Parathyroid adenoma (tissue), 2 donors: ENCODE measurements around the gene MINDY4.
"Not testable (repeated sequence)": the region's sequence is repeated elsewhere in the genome, so short reads cannot be mapped to it uniquely, and the experiment has no call there.

ENCODE experiments used
- H2AFZ ChIP-seq: fragments of 300-600 bp; sonication (generic); one replicate; pipeline ENCODE4 v1.7.0; 2017; ENCODE audit warnings: antibody characterized with exemption, mild to moderate bottlenecking
- H3K27ac ChIP-seq: fragments of 300-600 bp; sonication (generic); one replicate; pipeline ENCODE4 v1.7.0; 2017
- H3K27me3 ChIP-seq: fragments of 300-600 bp; sonication (generic); one replicate; pipeline ENCODE4 v1.7.0; 2017; ENCODE audit warnings: low read length; ENCODE audit not compliant: control insufficient read depth, insufficient read depth
- H3K36me3 ChIP-seq: fragments of 300-600 bp; sonication (generic); one replicate; pipeline ENCODE4 v1.7.0; 2017; ENCODE audit warnings: low read length; ENCODE audit not compliant: control insufficient read depth, insufficient read depth
- H3K4me1 ChIP-seq: fragments of 300-600 bp; sonication (generic); one replicate; pipeline ENCODE4 v1.7.0; 2017; ENCODE audit warnings: control low read depth
- H3K4me2 ChIP-seq: fragments of 300-600 bp; sonication (generic); one replicate; pipeline ENCODE4 v1.7.0; 2017; ENCODE audit warnings: low read length
- H3K4me3 ChIP-seq: fragments of 300-600 bp; sonication (generic); one replicate; pipeline ENCODE4 v1.7.0; 2017; ENCODE audit warnings: low read depth, low read length
- H3K79me2 ChIP-seq: fragments of 300-600 bp; sonication (generic); one replicate; pipeline ENCODE4 v1.7.0; 2017; ENCODE audit warnings: control low read depth
- H3K9ac ChIP-seq: fragments of 300-600 bp; sonication (generic); one replicate; pipeline ENCODE4 v1.7.0; 2017; ENCODE audit warnings: mild to moderate bottlenecking
- H3K9me3 ChIP-seq: fragments of 300-600 bp; sonication (generic); one replicate; pipeline ENCODE4 v1.7.0; 2017; ENCODE audit warnings: low read length; ENCODE audit not compliant: control insufficient read depth
- TF ChIP-seq, protein P1 (sequence below): fragments of 300-600 bp; sonication (generic); IDR thresholded peaks from one replicate; pipeline ENCODE4 v1.7.0; 2017; ENCODE audit warnings: antibody characterized with exemption, mild to moderate bottlenecking
- donor health status: primary hyperparathyroidism.

MINDY4 gene

GRCh38 chr7:30826181-30826580 lies 55.0 kb downstream of the MINDY4 start:
- no peak overlapping the region for H3K4me2 ChIP-seq
- H3K27ac ChIP-seq = no peak overlapping the region
- no peaks in the 10 kb centered on the region for H3K27me3 ChIP-seq
- TF ChIP-seq, protein P1, sequence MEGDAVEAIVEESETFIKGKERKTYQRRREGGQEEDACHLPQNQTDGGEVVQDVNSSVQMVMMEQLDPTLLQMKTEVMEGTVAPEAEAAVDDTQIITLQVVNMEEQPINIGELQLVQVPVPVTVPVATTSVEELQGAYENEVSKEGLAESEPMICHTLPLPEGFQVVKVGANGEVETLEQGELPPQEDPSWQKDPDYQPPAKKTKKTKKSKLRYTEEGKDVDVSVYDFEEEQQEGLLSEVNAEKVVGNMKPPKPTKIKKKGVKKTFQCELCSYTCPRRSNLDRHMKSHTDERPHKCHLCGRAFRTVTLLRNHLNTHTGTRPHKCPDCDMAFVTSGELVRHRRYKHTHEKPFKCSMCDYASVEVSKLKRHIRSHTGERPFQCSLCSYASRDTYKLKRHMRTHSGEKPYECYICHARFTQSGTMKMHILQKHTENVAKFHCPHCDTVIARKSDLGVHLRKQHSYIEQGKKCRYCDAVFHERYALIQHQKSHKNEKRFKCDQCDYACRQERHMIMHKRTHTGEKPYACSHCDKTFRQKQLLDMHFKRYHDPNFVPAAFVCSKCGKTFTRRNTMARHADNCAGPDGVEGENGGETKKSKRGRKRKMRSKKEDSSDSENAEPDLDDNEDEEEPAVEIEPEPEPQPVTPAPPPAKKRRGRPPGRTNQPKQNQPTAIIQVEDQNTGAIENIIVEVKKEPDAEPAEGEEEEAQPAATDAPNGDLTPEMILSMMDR = no peak
- H3K79me2 ChIP-seq = peaks cover 2% of the 10 kb centered on the region
- no peaks in the 10 kb centered on the region for H3K4me1 ChIP-seq
- H3K4me3 ChIP-seq = no peak overlapping the region
- no peaks in the 10 kb centered on the region for H3K9me3 ChIP-seq
- no peak overlapping the region for H2AFZ ChIP-seq
- no peak overlapping the region for H3K9ac ChIP-seq
- H3K36me3 ChIP-seq = no peaks in the 10 kb centered on the region

- no peaks in the 10 kb centered on the region for H3K36me3 ChIP-seq
- TF ChIP-seq, protein P1 = no peak
- no peaks in the 10 kb centered on the region for H3K27me3 ChIP-seq
Observed at GRCh38 chr7:30828591-30828990, 57.4 kb downstream of the MINDY4 start.

GRCh38 chr7:30829471-30829870 lies 58.3 kb downstream of the MINDY4 start:
- no peaks in the 10 kb centered on the region for H3K4me1 ChIP-seq
- no peaks in the 10 kb centered on the region for H3K9me3 ChIP-seq
- H3K36me3 ChIP-seq = no peaks in the 10 kb centered on the region
- H3K79me2 ChIP-seq = no peaks in the 10 kb centered on the region
- no peak overlapping the region for H3K4me2 ChIP-seq
- no peak overlapping the region for H2AFZ ChIP-seq
- TF ChIP-seq, protein P1 = no peak
- no peak overlapping the region for H3K27ac ChIP-seq
- no peak overlapping the region for H3K4me3 ChIP-seq
- no peak overlapping the region for H3K9ac ChIP-seq
- no peaks in the 10 kb centered on the region for H3K27me3 ChIP-seq

More at GRCh38 chr7:30828591-30828990, 57.4 kb downstream of the MINDY4 start:
- Histone ChIP-seq H3K9ac (no peak overlapping the region), H3K4me3 (no peak overlapping the region), H3K27ac (no peak overlapping the region), H3K9me3 (no peaks in the 10 kb centered on the region), H3K4me1 (no peaks in the 10 kb centered on the region), H2AFZ (no peak overlapping the region), H3K4me2 (no peak overlapping the region), H3K79me2 (no peaks in the 10 kb centered on the region)

DNA sequence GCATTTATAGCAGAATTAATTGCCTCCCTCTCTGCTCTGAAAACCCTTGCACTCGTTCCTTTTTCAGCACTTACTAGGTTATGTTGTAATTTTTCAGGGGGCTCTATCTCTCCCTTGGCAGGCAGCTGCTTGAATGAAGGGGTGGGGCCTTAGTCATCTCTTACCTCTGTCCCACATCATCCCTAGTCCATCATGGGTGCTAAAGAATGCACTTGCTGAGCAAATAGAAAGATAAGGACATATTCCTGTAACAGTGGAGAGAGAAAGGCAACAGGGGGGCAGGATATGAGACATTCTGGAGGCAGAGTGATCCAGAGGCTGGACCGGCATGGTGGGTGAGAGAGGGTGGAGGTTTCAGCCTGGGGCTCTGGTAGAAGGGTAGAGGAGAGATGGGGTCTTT lies 60.0 kb downstream of the MINDY4 start:
- Histone ChIP-seq H3K4me1 (no peaks in the 10 kb centered on the region), H3K9ac (no peak overlapping the region), H3K4me3 (no peak overlapping the region), H3K36me3 (no peaks in the 10 kb centered on the region), H3K9me3 (no peaks in the 10 kb centered on the region), H3K27ac (no peak overlapping the region), H3K4me2 (no peak overlapping the region), H2AFZ (no peak overlapping the region), H3K79me2 (no peaks in the 10 kb centered on the region), H3K27me3 (no peaks in the 10 kb centered on the region)
- TF ChIP-seq, protein P1 = no peak

- H3K9me3 ChIP-seq = no peaks in the 10 kb centered on the region
- no peak overlapping the region for H3K4me2 ChIP-seq
- H3K27me3 ChIP-seq = no peaks in the 10 kb centered on the region
Observed at GRCh38 chr7:30831936-30832335, 60.7 kb downstream of the MINDY4 start.

DNA sequence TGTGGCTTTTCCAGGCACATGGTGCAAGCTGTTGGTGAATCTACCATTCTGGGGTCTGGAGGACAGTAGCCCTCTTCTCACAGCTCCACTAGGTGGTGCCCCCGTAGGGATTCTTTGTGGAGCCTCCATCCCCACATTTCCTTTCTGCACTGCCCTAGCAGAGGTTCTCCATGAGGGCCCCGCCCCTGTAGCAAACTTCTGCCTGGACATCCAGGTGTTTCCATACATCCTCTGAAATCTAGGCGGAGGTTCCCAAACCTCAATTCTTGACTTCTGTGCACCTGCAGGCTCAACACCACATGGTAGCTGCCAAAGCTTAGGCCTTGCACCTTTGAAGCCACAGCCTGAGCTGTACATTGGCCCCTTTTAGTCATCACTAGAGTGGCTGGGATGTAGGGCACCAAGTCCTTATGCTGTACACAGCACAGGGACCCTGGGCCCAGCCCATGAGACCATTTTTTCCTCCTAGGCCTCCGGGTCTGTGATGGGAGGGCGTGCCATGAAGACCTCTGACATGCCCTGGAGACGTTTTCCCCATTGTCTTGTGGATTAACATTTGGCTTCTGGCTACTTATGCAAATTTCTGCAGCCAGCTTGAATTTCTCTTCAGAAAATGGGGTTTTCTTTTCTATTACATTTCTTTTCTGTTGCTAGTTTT lies 62.9 kb downstream of the MINDY4 start:
- not testable (repeated sequence) for H3K9me3 ChIP-seq, H2AFZ ChIP-seq, H3K4me1 ChIP-seq, H3K4me2 ChIP-seq, H3K27ac ChIP-seq, H3K4me3 ChIP-seq, H3K36me3 ChIP-seq, H3K79me2 ChIP-seq, H3K9ac ChIP-seq, H3K27me3 ChIP-seq

More at GRCh38 chr7:30831936-30832335, 60.7 kb downstream of the MINDY4 start:
- no peak overlapping the region for H3K4me3 ChIP-seq
- H3K27ac ChIP-seq = no peak overlapping the region
- no peaks in the 10 kb centered on the region for H3K4me1 ChIP-seq
- H3K36me3 ChIP-seq = no peaks in the 10 kb centered on the region
- H3K9ac ChIP-seq = no peak overlapping the region
- no peak overlapping the region for H2AFZ ChIP-seq
- H3K79me2 ChIP-seq = no peaks in the 10 kb centered on the region
- TF ChIP-seq, protein P1 = no peak
